ENCODE data around the gene MYO3B.

MYO3B gene

DNA sequence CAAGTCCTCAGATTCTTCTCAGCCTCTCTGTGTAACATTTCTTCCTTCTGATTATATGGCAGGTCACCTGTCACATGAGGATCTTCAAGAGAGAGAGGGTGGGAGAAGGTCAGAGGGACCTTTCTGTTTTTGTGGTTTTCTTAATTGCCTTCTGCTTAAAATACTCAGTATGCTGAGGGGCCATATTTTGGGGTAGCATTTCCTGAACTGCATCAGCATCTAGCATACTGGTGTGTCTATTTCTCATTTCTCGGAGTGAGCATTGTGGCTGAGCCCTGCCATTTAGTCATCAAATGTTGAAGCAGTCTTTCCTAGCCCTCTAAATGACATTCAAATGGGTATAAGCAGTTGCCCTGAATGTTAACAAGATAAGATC is 162.7 kb downstream of the MYO3B start:
- no peak for TF ChIP-seq GATA3 (IDR thresholded peaks at IDR 0.05; ENCODE audit: low read depth, low read length)
- TF ChIP-seq GATA2 (IDR thresholded peaks at IDR 0.05; ENCODE audit: low read depth, low read length): no peak

DNA sequence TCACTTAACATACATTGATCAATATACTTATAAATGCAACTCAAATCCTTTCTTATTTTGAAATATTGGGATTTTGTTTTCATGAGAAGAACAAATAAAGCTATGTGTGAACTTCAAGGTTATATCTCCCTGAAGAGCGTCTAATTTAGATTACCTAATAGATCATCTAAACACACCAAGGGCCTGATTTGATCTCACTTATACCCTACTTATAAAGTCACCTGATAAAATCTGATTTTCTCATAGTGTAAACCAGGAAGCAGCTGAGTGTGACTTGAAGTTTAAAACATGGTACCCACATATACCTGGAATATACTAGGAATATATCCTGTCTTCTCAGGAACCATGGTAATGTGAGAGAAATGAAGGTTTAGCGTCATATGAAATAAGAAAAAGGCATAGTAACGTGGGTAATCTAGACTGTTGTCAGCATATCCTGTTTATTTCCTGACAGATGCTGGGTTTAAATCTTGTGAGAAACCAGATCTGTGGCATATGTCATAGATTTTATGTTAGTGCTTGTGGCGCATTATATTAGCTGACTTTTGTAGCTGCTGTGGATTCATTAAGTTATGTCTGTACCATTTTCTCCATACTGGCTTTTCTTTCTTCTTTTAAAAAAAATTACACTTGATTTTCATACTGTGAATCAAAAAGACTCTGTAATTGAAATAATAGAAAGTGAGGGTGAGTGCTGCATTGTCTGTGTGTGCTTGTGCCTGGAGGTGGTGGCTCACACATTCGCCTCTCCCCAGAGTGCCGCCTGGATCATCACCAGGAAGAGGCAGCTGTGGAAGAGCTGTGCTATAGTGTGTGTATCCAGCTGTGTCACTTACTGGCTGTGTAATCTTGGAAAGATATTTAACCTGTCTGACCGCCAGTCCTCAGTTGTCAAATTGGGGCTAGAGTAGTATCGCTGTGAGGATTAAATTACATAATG is 164.0 kb downstream of the MYO3B start:
- TF ChIP-seq GATA2 (IDR thresholded peaks at IDR 0.05; ENCODE audit: low read depth, low read length): no peak
- TF ChIP-seq GATA3 (IDR thresholded peaks at IDR 0.05; ENCODE audit: low read depth, low read length): no peak

GRCh38 chr2:170344663-170345346 is 166.9 kb downstream of the MYO3B start:
- TF ChIP-seq GATA2 (IDR thresholded peaks at IDR 0.05; ENCODE audit: low read depth, low read length): no peak
- no peak for TF ChIP-seq GATA3 (IDR thresholded peaks at IDR 0.05; ENCODE audit: low read depth, low read length)

DNA sequence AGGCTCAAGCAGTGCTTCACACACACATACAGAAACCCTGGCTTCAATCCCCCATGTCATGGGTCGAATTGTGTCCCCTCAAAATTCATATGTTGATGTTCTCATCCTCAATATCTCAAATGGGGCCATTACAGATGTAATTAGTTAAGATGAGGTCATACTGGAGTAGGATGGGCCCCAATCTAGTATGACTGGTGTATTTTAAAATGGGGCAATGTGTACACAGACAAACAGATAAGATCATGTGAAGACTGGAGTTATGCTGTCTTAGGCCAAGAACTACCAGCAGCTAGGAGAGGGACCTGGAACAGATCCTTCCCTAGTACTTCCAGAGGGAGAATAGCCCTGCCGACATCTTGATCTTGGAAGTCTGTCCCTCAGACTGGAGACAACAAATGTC is 167.7 kb downstream of the MYO3B start:
- no peak for TF ChIP-seq GATA2 (IDR thresholded peaks at IDR 0.05; ENCODE audit: low read depth, low read length)
- no peak for TF ChIP-seq GATA3 (IDR thresholded peaks at IDR 0.05; ENCODE audit: low read depth, low read length)

DNA sequence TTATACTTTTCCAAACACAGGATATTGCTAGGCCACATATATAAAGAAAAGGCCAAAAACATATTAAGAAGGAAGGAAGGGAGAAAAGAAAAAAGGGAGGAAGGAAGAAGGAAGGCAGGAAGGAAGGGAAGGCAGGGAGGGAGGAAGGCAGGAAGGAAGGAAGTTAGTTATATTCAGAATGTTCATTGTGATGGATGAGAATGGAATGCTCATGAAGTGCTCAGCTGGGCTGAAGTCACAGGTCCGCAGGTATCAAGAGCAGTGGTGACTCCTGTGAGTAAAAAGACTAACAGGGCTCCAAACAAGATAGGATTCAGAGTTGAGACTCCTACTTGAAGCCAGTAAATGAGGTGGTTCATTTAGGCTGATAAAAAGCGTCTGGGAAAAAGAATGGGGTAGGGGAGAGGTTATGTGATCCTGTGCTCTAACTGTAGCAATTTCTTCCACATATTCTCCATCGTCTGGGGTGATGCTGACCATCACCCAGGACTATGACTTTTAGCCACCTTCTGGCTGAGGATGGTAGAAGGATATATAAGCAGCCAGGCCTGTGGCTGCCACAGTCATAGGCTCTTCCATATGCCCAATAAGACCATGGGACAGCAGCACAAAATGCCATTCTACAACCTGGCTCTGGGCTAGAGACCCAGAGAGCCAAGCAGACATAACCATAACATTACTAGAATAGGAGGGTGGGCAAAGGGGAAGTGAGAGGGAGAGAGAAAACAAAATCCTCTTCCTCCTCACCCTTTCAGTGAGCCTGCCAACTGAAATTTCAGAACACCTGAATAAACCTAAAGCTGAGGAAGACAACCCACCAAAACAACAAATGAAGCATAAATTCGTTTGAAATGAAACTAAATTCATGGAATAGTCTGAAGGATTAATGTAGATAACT is 173.2 kb downstream of the MYO3B start:
- no peak for TF ChIP-seq GATA3 (IDR thresholded peaks at IDR 0.05; ENCODE audit: low read depth, low read length)
- no peak for TF ChIP-seq GATA2 (IDR thresholded peaks at IDR 0.05; ENCODE audit: low read depth, low read length)

- no peak for TF ChIP-seq GATA3 (IDR thresholded peaks at IDR 0.05; ENCODE audit: low read depth, low read length)
- no peak for TF ChIP-seq GATA2 (IDR thresholded peaks at IDR 0.05; ENCODE audit: low read depth, low read length)
Measured at GRCh38 chr2:170353723-170354122, 175.8 kb downstream of the MYO3B start.

GRCh38 chr2:170354388-170354787 is 176.4 kb downstream of the MYO3B start:
- no peak for TF ChIP-seq GATA2 (IDR thresholded peaks at IDR 0.05; ENCODE audit: low read depth, low read length)
- no peak for TF ChIP-seq GATA3 (IDR thresholded peaks at IDR 0.05; ENCODE audit: low read depth, low read length)

DNA sequence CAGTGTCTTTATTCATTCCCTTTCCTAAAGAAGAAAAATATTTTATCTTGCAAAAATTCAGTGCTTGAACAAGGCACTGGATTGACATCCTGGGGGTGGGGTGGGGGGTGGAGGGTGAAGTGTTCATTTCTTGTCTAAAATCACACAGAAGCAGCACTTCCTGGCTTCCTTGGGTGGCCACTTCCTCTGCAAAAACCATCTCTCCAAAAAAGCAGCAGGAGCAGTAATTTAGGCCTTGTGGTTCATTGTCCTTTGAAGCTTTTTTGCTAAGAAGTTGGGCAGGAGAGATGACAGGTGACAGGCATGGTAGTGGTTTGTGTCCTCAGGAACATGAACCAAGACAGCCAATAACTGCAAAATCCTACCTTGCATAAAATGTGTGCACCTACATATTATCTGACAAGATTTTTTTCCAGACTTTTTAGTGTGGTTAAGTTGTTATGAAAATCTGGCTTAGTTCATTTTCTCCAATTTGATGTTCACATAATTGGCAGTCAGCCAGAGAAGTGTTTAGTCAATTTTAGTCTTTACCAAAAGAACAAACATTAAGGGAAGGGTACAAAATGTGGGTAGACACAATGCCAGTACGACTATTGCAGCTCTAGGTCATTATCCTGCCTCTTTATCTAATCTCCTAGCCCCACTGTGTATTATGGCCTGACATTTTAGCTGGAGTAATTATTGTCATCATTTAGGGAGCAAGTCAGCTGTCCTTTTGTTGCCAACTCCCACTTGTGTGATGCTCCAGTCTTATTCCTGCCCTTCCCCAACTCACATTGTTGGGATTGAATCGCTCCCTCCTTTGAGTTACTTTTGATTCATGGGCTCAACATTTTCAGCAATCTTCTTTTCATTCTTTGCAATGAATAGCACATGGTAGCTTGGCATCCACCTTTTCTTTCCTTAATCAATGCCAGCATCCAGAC is 177.2 kb downstream of the MYO3B start:
- TF ChIP-seq GATA2 (IDR thresholded peaks at IDR 0.05; ENCODE audit: low read depth, low read length) (no peak), GATA3 (IDR thresholded peaks at IDR 0.05; ENCODE audit: low read depth, low read length) (no peak)

- TF ChIP-seq GATA2 (IDR thresholded peaks at IDR 0.05; ENCODE audit: low read depth, low read length): no peak
Measured at GRCh38 chr2:170359466-170359865, 181.5 kb downstream of the MYO3B start.

GRCh38 chr2:170360546-170361089 is 182.7 kb downstream of the MYO3B start:
- TF ChIP-seq GATA3 (IDR thresholded peaks at IDR 0.05; ENCODE audit: low read depth, low read length): no peak
- no peak for TF ChIP-seq GATA2 (IDR thresholded peaks at IDR 0.05; ENCODE audit: low read depth, low read length)

- TF ChIP-seq GATA3 (IDR thresholded peaks at IDR 0.05; ENCODE audit: low read depth, low read length): no peak
- TF ChIP-seq GATA2 (IDR thresholded peaks at IDR 0.05; ENCODE audit: low read depth, low read length): no peak
Measured at GRCh38 chr2:170361090-170361936, 183.4 kb downstream of the MYO3B start.

- no peak for TF ChIP-seq GATA3 (IDR thresholded peaks at IDR 0.05; ENCODE audit: low read depth, low read length)
- no peak for TF ChIP-seq GATA2 (IDR thresholded peaks at IDR 0.05; ENCODE audit: low read depth, low read length)
Measured at GRCh38 chr2:170362313-170362870, 184.4 kb downstream of the MYO3B start.
